GM21526 (cell line): ENCODE results near the gene CD300A.

ENCODE experiments used
- ATAC-seq: cut with Tn5 transposase; IDR thresholded peaks from one replicate; pipeline ENCODE4 v1.9.1; 2021; ENCODE audit warnings: moderate library complexity; ENCODE audit not compliant: unreplicated experiment, low FRiP score

CD300A gene

DNA sequence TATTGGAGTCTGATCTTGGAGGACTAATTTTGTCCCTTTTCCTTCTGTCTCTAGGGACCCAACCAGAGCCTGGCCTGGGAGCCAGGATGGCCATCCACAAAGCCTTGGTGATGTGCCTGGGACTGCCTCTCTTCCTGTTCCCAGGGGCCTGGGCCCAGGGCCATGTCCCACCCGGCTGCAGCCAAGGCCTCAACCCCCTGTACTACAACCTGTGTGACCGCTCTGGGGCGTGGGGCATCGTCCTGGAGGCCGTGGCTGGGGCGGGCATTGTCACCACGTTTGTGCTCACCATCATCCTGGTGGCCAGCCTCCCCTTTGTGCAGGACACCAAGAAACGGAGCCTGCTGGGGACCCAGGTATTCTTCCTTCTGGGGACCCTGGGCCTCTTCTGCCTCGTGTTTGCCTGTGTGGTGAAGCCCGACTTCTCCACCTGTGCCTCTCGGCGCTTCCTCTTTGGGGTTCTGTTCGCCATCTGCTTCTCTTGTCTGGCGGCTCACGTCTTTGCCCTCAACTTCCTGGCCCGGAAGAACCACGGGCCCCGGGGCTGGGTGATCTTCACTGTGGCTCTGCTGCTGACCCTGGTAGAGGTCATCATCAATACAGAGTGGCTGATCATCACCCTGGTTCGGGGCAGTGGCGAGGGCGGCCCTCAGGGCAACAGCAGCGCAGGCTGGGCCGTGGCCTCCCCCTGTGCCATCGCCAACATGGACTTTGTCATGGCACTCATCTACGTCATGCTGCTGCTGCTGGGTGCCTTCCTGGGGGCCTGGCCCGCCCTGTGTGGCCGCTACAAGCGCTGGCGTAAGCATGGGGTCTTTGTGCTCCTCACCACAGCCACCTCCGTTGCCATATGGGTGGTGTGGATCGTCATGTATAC lies 26.5 kb upstream of the CD300A start:
- ATAC-seq: no peak

DNA sequence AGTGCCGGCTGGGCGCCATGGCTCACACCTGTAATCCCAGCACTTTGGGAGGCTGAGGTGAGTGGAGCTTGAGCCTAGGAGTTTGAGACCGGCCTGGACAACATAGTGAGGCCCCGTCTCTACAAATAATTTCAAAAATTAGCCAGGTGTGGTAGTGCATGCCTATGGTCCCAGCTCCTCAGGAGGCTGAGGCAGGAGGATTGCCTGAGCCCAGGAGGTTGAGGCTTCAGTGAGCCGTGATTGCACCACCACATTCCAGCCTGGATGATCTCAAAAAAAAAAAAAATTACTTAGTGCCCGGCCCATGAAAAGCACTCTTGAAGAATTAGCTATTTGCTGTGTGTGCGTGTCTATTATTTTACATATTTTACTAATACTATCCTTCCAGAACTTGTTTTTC lies 24.9 kb upstream of the CD300A start:
- ATAC-seq: no peak

DNA sequence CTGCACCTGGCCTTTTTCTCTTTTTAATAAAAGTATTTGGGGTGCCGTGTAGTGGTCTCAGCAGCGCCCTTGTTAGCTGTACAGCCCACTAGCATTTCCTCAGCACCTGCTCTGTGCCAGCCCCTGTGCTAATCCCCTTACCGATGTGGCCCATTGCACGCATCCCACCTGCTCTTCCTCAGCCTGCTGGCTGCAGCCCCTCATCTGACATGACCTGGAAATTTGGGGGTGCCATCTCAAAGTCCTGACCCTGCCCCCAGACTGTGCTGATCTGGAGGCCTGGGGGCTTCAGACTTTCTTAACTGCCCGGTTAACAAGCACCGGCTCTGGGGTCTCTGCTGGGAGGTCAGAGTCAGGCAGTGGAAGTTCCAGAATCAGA lies 24.2 kb upstream of the CD300A start:
- ATAC-seq: no peak

DNA sequence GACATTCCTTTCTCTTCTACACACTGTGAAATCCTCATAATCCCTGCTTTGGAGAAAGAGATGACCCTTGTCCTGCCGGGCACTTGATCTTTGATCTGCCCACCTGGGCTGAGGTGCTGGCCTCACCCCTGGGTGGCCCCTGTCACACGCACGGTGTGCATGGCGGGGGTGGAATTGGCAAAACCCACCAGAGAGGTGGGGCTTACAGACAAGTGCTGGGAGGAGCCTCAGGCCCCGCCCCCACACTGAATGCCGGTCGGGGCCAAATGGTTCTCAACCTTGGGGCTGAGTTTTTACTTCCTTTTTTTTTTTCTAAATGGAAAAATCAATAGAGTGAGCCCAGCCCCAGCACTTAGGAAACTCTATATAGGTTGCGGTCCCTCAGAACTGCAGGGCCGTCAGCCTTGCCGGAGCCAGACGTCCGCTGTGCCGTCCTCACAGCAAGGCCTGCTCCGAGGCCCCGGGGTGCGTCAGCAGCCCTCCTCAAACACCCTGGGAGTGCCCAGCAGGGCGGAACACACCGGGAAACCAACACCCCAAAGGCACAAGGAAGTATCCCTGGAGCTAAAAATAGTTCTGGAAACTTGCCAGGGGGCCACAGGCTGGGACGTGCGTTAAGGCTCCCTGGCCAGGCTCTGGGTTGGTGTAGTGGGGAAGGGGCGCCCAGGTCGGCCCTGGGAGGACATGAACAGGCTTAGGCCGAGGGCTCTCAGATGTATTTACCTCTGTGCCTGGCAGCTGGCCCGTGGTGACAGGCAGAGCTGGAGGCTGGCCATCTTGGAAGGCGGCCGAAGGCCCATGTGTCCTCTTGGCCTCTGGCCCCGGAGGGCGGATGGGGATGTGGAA lies 23.5 kb upstream of the CD300A start:
- ATAC-seq: no peak

DNA sequence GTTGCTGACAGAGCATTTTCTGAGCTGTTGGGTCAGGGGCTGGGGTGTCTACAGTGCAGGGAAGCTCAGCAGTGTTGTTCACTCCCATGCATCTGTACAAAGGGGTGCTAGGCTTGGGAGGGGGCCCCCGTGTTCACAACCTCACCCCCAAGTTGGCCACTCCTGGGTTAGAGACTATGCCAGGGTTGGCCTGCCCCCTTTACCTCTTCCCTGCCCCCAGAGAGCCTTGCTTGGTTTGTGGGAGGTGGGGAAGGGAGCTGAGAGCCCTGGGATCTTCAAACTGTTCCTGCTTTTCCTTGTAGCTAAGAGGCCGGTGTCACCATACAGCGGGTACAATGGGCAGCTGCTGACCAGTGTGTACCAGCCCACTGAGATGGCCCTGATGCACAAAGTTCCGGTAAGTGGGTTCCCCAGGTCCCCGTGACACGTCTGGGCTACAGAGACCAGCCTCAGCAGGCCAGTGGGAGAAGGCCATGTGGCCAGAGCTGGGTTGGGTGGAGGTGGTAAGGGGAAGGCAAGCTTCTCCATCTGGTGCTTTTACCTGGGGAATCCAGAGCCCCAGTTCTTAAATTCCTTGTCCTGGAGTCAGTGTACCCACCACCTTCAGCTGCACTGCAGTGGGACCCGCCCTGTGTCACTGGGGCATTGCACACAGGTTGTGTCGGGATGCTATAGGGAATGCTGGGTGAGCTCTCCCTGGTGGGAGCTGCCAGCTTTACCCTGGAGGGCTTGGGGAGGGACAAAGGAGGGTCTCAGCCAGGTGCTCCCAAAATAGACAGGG lies 22.7 kb upstream of the CD300A start:
- ATAC-seq: no peak

DNA sequence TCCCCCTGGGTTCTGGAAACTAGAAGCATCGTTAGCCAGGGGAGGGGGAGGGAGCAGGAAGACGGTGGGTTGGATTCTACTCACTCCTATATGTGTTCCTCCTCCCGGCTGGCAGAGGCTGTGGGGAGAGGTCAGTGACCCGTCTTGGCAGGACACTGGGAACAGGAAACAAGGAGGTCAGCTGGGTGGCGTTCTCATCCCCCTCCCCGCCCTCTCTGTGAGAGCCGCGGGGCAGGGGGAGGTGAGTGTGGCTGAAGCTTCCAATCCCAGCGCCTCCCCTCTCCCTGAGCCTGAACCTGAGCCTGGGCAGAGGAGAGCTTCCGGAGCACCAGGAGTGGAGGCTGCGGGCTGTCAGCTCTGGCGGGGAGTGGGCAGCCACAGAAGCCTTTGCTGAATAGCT lies 22.0 kb upstream of the CD300A start:
- no peak for ATAC-seq

DNA sequence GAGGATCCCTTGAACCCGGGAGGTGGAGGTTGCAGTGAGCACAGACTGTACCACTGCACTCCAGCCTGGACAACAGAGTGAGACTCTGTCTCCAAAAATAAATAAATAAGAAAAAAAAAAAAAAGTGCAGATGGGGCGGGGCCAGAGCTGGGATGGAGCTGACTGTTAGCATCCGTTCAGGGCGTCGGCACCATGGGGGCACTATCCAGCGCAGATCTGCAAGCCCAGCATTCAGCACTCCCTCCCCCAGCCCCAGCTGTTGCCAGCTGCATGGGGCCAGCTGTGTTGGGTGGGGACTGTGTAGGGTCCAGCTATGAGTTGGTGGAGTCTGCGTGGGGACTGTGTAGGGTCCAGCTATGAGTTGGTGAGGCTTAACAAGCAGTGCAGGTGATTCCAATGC lies 21.3 kb upstream of the CD300A start:
- ATAC-seq: no peak

DNA sequence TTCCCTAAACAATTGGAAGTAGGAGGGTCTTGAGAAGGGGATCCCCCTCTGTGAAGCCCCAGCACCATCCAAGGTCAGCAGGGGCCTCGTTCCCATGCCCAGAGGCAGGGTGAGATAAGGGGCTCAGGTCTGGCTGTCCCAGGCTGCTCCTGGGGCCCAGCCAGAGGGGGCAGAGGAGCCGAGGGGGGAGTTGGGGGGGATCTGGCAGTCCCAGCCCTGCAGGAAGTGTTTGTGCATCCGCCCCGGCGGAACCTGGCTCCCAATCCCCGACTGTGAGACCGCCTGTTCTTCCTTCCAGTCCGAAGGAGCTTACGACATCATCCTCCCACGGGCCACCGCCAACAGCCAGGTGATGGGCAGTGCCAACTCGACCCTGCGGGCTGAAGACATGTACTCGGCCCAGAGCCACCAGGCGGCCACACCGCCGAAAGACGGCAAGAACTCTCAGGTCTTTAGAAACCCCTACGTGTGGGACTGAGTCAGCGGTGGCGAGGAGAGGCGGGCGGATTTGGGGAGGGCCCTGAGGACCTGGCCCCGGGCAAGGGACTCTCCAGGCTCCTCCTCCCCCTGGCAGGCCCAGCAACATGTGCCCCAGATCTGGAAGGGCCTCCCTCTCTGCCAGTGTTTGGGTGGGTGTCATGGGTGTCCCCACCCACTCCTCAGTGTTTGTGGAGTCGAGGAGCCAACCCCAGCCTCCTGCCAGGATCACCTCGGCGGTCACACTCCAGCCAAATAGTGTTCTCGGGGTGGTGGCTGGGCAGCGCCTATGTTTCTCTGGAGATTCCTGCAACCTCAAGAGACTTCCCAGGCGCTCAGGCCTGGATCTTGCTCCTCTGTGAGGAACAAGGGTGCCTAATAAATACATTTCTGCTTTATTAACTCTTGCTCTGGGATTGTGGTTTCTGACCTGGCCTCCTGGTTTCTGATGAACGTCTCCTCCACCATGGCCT lies 19.6 kb upstream of the CD300A start:
- no peak for ATAC-seq

DNA sequence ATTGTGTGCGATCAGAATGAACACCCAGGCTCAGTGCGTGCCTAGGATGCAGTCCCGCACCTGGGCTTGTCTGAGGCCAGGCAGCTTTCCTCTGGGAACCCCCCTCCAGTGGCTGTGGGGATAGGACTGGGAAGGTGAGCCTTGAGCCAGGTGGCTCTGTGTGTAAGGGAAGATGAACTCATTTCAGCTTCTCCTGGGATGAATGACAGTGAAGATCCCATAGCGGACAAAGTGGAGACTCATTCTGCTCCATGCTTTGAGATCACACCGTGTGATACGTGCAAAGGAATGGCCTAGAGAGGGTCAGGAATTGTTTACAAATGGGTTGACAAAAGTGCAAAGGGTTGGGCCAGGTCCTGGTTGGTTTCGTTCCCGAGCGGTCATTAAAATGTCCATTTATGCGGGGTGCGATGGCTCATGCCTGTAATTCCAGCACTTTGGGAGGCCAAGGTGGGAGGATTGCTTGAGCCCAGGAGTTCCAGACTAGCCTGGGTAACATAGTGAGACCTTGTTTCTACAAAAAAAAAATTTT lies 18.7 kb upstream of the CD300A start:
- no peak for ATAC-seq

DNA sequence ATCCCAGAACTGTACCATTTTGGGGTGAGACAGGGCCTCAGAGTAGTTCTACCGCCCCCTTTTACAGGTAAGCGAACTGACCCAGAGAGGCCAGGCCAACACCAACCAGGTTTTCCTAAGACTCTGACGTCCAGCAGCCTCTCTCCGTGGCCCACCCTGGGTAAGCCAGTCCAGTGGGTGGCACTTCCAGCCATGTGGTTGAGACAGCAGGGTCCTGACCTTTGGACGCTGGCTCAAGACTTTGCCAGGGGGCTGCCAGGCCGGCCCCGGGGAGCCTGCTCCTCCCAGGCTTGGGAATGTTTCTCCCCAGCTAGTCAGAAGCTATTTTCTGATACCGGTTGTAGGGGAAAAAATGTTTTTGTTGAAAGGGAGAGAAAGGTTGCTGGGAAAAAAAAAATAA lies 17.7 kb upstream of the CD300A start:
- ATAC-seq: no peak

DNA sequence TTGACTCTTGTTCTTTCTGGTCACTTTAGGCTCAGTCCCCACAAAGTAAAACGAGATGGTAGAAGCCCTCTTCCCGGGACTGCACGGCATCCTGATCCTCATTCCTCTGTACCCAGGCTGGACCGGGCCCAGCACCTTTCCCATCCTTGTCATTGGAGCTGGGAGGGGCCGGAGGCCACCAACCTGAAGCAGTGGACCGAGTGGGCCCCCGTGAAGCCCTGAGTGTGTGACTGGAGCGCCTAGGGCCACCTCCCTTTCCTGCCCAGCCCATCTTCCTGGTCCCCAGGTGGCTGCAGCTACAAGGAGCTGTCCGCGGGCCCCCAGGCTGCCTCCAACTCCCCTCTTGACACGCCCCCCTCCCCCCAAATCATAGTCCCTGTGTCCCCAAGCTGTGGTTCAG lies 17.1 kb upstream of the CD300A start:
- no peak for ATAC-seq

DNA sequence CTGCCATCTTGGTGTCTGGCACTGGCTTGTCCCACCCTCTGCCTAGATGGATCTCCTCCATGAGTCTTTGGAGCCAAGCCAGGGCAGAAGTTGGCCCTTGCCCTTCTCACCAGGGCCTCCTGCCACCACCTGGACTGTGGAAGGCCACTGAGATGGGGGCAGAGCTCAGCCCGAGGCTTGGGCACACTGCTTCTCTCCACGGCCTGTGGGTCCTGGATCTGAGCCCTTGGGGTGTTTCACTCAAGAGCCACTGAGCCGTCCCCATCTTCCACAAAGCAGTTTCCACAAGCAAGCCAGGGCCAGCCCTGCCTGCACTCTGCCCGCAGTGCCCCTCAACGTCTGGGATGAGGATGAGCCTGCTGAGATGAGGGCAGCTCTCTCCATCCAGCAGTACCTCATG lies 16.7 kb upstream of the CD300A start:
- no peak for ATAC-seq

DNA sequence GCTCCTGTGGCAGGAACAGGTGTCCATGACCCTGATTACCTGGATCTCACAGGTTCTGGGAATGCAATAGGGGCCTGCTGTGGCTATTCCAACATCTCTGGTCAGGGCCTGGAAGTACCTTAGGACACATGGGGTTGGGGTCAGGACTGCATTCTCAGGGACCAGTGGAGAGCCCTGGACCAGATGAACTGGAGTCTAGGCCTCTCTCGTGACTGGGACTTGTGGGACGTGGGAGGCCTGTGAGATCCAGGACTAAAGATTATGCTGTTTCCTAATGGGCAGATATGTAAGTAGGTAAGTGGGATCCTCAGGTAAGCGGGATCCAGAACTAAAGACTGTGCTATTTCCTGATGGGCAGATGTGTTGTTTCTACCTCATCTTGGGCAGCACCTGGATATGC lies 16.2 kb upstream of the CD300A start:
- ATAC-seq: no peak

DNA sequence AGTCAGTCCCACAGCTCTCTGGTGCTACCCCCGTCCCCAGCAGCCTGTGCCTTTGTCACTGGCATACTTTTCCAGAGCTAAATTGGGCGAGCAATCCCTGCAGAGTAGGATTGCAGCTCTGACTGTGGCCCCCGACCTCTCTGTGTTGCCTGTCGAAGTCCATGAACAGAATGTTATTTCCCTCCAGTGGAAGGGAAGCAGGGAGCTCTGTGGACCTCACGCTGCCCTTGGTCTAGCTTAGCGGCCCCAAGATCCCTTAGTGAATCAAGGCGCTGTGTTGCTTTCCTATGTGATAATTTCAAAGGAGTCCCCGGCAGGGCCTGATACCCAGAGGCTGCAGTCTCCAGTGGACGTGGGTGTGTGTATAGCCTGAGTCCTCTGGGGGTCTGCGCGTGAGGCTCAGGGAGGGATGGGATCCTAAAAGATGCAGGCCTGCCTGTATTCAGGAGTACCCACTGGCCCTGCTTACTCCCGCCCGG lies 15.5 kb upstream of the CD300A start:
- ATAC-seq: no peak

DNA sequence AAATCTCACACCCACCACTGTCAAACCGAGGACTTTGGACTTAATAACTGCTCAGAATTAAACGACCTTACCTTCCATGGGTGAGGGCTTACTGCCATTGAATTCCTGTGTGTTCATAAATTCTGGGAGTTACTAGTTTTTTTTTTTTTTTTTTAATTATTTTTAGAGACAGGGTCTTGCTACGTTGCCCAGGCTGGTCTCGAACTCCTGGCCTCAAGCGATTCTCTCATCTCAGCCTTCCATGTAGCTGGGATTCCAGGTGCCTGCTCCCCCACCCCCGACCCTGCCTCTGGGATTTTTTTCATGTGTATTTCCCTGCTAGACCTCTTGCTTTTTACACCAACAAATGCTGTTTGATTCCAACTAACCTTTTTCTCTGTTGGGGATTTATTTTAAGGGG lies 14.9 kb upstream of the CD300A start:
- no peak for ATAC-seq

DNA sequence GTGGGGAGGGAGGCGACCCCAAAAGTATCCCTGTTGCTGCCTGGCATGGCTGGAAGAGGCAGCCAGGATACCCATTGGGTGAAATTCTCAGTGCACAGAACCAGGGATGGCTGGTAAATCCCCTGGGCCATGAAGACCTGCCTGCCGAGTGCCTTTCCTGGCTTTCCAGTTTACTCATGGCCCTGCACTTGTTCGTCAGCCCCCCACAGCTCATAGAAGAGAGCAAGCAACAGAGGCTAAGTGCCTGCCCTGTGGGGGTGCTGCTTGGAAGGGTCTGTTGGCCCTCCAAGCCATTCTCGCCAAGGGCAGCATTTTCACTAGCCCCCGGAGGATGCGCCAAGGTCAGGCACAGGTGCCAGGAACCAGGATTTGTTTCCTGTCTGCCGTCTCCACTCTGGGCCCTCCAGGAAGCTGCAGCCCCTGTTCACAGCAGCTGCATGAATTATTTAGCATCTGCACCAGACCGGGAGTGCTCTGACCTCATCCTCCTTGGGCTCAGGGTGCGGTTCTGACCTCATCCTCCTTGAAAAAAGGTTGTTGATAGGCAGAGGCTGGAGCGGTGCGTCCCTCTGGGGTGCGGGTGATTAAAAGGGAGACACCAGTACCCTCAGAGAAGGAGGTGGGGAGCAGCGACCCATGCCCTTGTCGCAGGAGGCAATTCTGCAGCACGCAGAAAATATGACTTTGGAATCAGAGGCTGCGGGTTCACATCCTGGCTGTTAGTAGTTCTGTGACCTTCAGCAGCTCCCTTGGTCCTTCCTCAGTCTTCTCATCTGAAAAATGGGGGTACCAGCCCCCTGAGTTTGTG lies 14.2 kb upstream of the CD300A start:
- no peak for ATAC-seq

DNA sequence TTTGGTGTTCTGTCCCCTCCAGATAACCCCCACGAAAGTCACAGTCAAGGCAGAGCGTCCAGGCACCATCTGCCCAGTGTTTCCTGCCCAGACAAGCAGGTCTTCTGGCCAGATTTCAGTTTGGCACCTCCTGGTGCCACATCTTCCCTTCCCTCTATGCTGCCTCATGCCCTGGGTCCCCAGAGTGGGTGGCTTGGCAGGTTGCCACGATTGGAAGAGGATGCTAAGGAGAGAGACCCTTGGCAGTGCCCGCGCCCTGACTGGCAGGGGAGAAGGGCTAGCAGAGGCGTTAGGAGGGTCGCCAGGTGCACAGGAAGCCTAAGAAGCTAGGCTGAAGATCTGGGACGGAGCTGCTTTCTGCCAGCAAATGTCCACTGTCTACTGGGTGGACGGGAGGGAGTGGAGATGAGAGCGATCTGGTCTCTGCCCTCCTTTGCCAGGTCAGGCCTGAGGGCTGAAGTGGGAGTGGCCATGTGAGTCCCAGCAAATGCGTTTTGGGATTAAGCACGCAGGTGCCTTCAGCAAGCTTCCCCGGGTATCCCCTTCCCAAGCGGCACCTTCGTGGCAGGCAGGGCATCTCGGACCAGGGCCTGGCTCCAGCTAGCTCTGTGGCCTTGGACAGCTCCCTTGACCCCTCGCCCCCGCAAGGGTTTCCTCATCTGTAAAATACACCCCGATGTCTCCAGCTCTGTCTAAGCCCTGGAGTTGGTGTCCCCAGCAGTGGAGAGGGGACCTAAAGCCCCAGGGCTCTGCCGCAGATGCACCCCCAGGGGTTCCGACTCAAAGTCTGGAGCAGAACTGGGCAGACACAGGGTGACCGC lies 13.4 kb upstream of the CD300A start:
- no peak for ATAC-seq

DNA sequence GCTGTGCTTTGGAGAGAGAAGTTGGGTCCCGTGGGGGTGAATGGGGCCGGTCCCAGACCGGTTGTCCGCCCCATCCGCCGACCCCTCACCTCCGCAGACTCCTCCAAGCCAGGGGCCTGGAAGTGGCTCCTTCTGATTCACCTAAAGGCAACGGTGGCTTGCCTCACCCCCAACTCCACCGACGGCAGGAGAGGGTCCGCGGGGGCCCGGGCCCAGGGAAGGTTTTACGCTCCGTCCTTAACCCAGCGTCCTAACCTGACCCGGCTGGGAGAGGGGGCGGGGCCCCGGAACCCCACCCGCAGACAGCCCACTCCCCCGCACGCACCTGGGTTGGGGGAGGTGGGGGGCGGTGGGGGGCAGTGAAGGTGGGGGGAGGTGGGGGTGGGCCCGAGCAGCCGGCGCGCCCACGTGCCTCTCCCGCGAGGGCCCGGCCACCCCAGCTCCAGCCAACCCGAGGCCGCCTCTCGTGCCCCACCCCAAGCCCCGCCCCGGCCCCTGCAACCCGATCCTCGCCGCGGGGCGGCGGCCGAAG lies 12.7 kb upstream of the CD300A start:
- ATAC-seq: no peak
